ENCODE results near the gene GLRX5. TPM values are rescaled to one million over a fixed set of nuclear protein-coding genes. Genes with fewer than 3 reads are reported as not detected.

GLRX5 gene
- total RNA-seq, 2 experiments from 2014 or later: 52.8 to 54.6 TPM

- H3K4me3 Mint-ChIP-seq: no peak overlapping the region
- ChIA-PET POLR2A (interaction anchor here (0.6 kb wide), 1 partner anchor 1020 kb away, joined by 4 read pairs; no protein-coding TSS in a partner anchor), CTCF (interaction anchor here (0.7 to 1.0 kb wide), 2 partner anchors 13 to 18 kb away, joined by 3 read pairs; no protein-coding TSS in a partner anchor)
- DNase-seq: no peak
- H3K36me3 Mint-ChIP-seq (ENCODE audit: low read depth): peaks cover 13% of the 10 kb centered on the region
- H3K27me3 Mint-ChIP-seq (ENCODE audit: low read depth): no peaks in the 10 kb centered on the region
- no peak overlapping the region for H3K27ac Mint-ChIP-seq
- ATAC-seq: no peak
- H3K9me3 Mint-ChIP-seq (ENCODE audit: insufficient read depth): no peaks in the 10 kb centered on the region
- H3K4me1 Mint-ChIP-seq (ENCODE audit: low read depth): peaks cover 9% of the 10 kb centered on the region
Observed at GRCh38 chr14:95547272-95547625, 12.4 kb downstream of the GLRX5 start.

GRCh38 chr14:95547626-95548327 is 12.9 kb downstream of the GLRX5 start:
- H3K4me3 Mint-ChIP-seq: no peak overlapping the region
- DNase-seq (no peak), ATAC-seq (no peak)
- H3K9me3 Mint-ChIP-seq (ENCODE audit: insufficient read depth): no peaks in the 10 kb centered on the region
- peaks cover 13% of the 10 kb centered on the region for H3K36me3 Mint-ChIP-seq (ENCODE audit: low read depth)
- CTCF ChIA-PET: no interaction called here
- H3K27ac Mint-ChIP-seq: no peak overlapping the region
- peaks cover 9% of the 10 kb centered on the region for H3K4me1 Mint-ChIP-seq (ENCODE audit: low read depth)
- POLR2A ChIA-PET: interaction anchor here (0.6 kb wide), 1 partner anchor 1019 kb away, joined by 4 read pairs; no protein-coding TSS in a partner anchor
- no peaks in the 10 kb centered on the region for H3K27me3 Mint-ChIP-seq (ENCODE audit: low read depth)

- POLR2A ChIA-PET: no interaction called here
- peaks cover 13% of the 10 kb centered on the region for H3K36me3 Mint-ChIP-seq (ENCODE audit: low read depth)
- ATAC-seq (no peak), DNase-seq (no peak)
- CTCF ChIA-PET: no interaction called here
- H3K27me3 Mint-ChIP-seq (ENCODE audit: low read depth): no peaks in the 10 kb centered on the region
- no peaks in the 10 kb centered on the region for H3K9me3 Mint-ChIP-seq (ENCODE audit: insufficient read depth)
- H3K27ac Mint-ChIP-seq: no peak overlapping the region
- H3K4me1 Mint-ChIP-seq (ENCODE audit: low read depth): peaks cover 9% of the 10 kb centered on the region
- H3K4me3 Mint-ChIP-seq: no peak overlapping the region
Observed at GRCh38 chr14:95548328-95548929, 13.6 kb downstream of the GLRX5 start.

DNA sequence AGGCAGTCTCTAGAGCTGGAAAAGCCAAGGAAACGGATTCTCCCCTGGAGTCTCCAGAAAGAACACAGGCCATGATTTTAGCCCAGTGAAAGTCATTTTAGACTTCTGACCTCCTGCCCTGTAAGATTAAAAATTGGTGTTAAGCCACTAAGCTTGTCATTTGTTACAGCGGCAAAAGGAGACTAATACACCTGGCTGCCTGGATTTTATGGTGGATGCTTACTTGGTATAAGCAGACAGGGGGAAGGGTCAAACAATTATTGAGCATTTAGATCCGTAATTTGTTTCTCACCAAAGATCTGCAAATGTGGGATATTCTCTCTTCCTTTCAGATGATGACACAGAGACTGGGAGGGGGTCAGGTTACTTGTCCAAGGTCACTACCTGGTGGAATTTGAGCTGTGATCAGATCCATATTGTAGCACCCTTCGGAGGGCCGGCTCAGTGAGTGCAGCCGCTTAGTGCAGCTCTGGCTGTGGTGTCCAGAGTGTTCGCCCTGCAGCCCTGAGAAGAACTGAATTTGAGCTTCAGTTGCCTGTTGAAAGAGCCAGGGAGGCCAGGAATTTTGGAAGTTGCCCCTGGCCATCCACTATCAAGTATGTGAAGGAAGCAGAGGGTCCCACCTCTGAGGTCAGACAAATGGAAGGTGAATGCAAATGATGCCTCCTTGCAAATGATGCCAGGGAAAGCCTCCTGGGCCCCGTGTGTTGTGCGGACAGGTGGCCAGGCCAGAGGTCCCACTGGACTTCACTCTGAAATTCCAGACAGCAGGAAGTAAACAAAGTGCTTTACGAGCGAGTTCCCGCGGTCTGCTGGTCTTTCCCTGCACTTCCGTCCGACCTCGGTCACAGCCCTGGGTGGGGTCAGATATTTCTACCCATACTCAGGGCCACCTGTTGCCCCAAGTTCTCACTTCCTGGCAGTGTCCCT is 15.1 kb downstream of the GLRX5 start:
- POLR2A ChIA-PET: no interaction called here
- H3K36me3 Mint-ChIP-seq (ENCODE audit: low read depth): peaks cover 5% of the 10 kb centered on the region
- peaks cover 6% of the 10 kb centered on the region for H3K4me1 Mint-ChIP-seq (ENCODE audit: low read depth)
- H3K4me3 Mint-ChIP-seq: no peak overlapping the region
- no peaks in the 10 kb centered on the region for H3K9me3 Mint-ChIP-seq (ENCODE audit: insufficient read depth)
- H3K27ac Mint-ChIP-seq: no peak overlapping the region
- ATAC-seq (no peak), DNase-seq (no peak)
- CTCF ChIA-PET: no interaction called here
- no peaks in the 10 kb centered on the region for H3K27me3 Mint-ChIP-seq (ENCODE audit: low read depth)

DNA sequence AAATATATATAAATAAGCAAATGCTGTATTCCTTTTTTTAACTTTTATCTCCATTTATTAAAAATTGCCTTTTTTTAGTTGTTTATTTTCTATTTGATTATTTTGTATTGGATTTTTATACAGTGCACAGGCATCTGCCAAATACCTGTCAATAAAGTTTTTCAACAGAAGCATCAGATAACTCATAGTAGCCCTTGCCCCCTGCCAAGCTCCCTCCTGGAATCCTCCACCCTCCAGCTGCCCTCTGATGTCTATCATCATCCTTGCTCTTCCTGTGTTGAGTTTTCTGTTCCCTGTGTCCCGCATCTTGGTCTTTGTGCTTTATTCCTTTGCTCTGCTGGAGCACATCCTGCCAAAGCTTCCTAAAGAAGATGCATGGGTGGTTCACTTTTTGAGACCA is 16.6 kb downstream of the GLRX5 start:
- ChIA-PET CTCF (no interaction called here), POLR2A (no interaction called here)
- H3K36me3 Mint-ChIP-seq (ENCODE audit: low read depth): peaks cover 3% of the 10 kb centered on the region
- no peak overlapping the region for H3K4me3 Mint-ChIP-seq
- peaks cover 5% of the 10 kb centered on the region for H3K4me1 Mint-ChIP-seq (ENCODE audit: low read depth)
- DNase-seq: no peak
- no peak for ATAC-seq
- no peak overlapping the region for H3K27ac Mint-ChIP-seq
- H3K27me3 Mint-ChIP-seq (ENCODE audit: low read depth): no peaks in the 10 kb centered on the region
- H3K9me3 Mint-ChIP-seq (ENCODE audit: insufficient read depth): no peaks in the 10 kb centered on the region

- no peak overlapping the region for H3K4me3 Mint-ChIP-seq
- H3K27ac Mint-ChIP-seq: no peak overlapping the region
- ChIA-PET POLR2A (no interaction called here), CTCF (interaction anchor here (1.0 kb wide), 1 partner anchor 111 kb away, joined by 3 read pairs; no protein-coding TSS in a partner anchor)
- no peaks in the 10 kb centered on the region for H3K4me1 Mint-ChIP-seq (ENCODE audit: low read depth)
- no peak for DNase-seq
- no peaks in the 10 kb centered on the region for H3K27me3 Mint-ChIP-seq (ENCODE audit: low read depth)
- no peaks in the 10 kb centered on the region for H3K9me3 Mint-ChIP-seq (ENCODE audit: insufficient read depth)
- H3K36me3 Mint-ChIP-seq (ENCODE audit: low read depth): peaks cover 3% of the 10 kb centered on the region
- no peak for ATAC-seq
Observed at GRCh38 chr14:95553141-95553540, 18.3 kb downstream of the GLRX5 start.

DNA sequence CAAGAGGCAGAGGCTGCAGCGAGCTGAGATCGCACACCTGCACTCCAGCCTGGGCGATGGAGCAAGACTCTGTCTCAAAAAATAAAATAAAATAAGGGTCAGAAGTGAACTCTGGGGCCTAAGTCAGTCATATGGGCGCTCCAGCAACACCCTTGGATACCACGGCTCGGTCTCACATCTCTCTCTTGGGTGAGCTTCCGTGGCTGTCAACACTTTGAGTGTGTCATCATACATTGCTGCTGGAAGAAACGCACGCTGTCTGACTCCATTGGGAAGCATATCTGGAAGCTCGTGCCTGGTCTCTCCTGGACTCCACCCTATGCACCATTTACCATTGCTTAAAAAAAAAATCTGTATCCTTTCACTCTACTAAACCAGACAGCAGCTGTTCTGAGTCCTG is 20.2 kb downstream of the GLRX5 start:
- H3K4me1 Mint-ChIP-seq (ENCODE audit: low read depth): no peaks in the 10 kb centered on the region
- DNase-seq (no peak), ATAC-seq (no peak)
- CTCF ChIA-PET: no interaction called here
- H3K27me3 Mint-ChIP-seq (ENCODE audit: low read depth): no peaks in the 10 kb centered on the region
- H3K9me3 Mint-ChIP-seq (ENCODE audit: insufficient read depth): no peaks in the 10 kb centered on the region
- POLR2A ChIA-PET: interaction anchor here (0.6 kb wide), 2 partner anchors 8 to 11 kb away, joined by 3 to 5 read pairs; no protein-coding TSS in a partner anchor
- H3K36me3 Mint-ChIP-seq (ENCODE audit: low read depth): no peaks in the 10 kb centered on the region
- H3K27ac Mint-ChIP-seq: no peak overlapping the region
- no peak overlapping the region for H3K4me3 Mint-ChIP-seq

DNA sequence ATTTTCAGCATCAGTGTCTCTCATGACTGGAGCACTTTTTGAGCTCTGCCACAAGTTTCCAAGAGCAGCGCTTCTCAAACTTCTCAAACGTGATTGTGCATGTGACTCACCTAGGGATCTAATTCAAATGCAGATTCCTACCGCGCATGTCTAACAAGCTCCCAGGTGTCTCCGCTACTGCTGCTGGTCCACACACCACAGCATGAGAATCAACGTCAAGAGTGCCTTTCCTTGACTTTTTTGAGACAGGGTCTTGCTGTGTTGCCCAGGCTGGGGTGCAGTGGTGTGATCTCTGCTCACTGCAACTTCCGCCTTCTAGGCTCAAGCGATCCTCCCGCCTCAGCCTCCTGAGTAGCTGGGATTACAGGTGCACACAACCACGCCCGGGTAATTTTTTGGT is 22.4 kb downstream of the GLRX5 start:
- Mint-ChIP-seq H3K27me3 (ENCODE audit: low read depth) (peaks cover 2% of the 10 kb centered on the region), H3K4me1 (ENCODE audit: low read depth) (no peaks in the 10 kb centered on the region), H3K9me3 (ENCODE audit: insufficient read depth) (no peaks in the 10 kb centered on the region), H3K4me3 (no peak overlapping the region), H3K27ac (no peak overlapping the region), H3K36me3 (ENCODE audit: low read depth) (no peaks in the 10 kb centered on the region)
- DNase-seq: no peak
- no peak for ATAC-seq
- ChIA-PET POLR2A (no interaction called here), CTCF (interaction anchor here (1.0 to 1.4 kb wide), 3 partner anchors 105 to 217 kb away, joined by 4 read pairs; no protein-coding TSS in a partner anchor)

DNA sequence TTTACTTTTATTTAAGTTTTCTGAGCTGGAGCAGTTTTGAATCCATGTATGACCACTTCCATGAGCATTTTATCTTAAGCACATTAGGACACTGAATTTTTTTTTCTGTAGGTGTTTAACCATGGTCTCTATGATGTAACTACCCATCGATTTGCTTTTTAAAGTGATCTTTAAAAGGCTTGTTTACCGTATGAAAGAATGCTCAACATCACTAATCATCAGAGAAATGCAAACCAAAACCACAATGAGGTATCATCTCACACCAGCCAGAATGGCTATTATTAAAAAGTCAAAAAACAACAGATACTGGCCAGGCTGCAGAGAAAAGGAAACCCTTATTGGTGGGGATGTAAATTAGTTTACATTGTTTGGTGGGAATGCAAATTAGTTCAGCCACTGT is 23.0 kb downstream of the GLRX5 start:
- ChIA-PET CTCF (interaction anchor here (1.4 kb wide), 1 partner anchor 216 kb away, joined by 4 read pairs; no protein-coding TSS in a partner anchor), POLR2A (no interaction called here)
- Mint-ChIP-seq H3K27ac (no peak overlapping the region), H3K36me3 (ENCODE audit: low read depth) (no peaks in the 10 kb centered on the region), H3K27me3 (ENCODE audit: low read depth) (peaks cover 2% of the 10 kb centered on the region), H3K4me1 (ENCODE audit: low read depth) (no peaks in the 10 kb centered on the region), H3K9me3 (ENCODE audit: insufficient read depth) (no peaks in the 10 kb centered on the region), H3K4me3 (no peak overlapping the region)
- DNase-seq (no peak), ATAC-seq (no peak)

GRCh38 chr14:95559203-95559602 is 24.4 kb downstream of the GLRX5 start:
- CTCF ChIA-PET: interaction anchor here (1.0 to 2.3 kb wide), 5 partner anchors 12 to 435 kb away, joined by 3 to 14 read pairs (median 4); no protein-coding TSS in a partner anchor
- H3K9me3 Mint-ChIP-seq (ENCODE audit: insufficient read depth): no peaks in the 10 kb centered on the region

GRCh38 chr14:95561001-95561412 is 26.2 kb downstream of the GLRX5 start:
- ATAC-seq (peak; percentile 95), DNase-seq (peak; percentile 90)
- Mint-ChIP-seq H3K4me3 (no peak overlapping the region), H3K27me3 (ENCODE audit: low read depth) (peaks cover 2% of the 10 kb centered on the region), H3K9me3 (ENCODE audit: insufficient read depth) (no peaks in the 10 kb centered on the region), H3K27ac (no peak overlapping the region), H3K36me3 (ENCODE audit: low read depth) (no peaks in the 10 kb centered on the region), H3K4me1 (ENCODE audit: low read depth) (no peaks in the 10 kb centered on the region)
- POLR2A ChIA-PET: no interaction called here
- CTCF ChIA-PET: interaction anchor here (0.7 to 1.6 kb wide), 3 partner anchors 20 to 434 kb away, joined by 4 to 14 read pairs (median 6); no protein-coding TSS in a partner anchor

More at GRCh38 chr14:95559203-95559602, 24.4 kb downstream of the GLRX5 start:
- Mint-ChIP-seq H3K27ac (no peak overlapping the region), H3K4me3 (no peak overlapping the region), H3K27me3 (ENCODE audit: low read depth) (peaks cover 2% of the 10 kb centered on the region), H3K36me3 (ENCODE audit: low read depth) (no peaks in the 10 kb centered on the region), H3K4me1 (ENCODE audit: low read depth) (no peaks in the 10 kb centered on the region)
- no peak for ATAC-seq
- DNase-seq: no peak
- POLR2A ChIA-PET: no interaction called here

Data from activated CD8-positive, alpha-beta T cell treated with anti-CD3 and anti-CD28 coated beads, Interleukin-2, amount 10 ng/mL, durations not matched to agents 7 days and 5 days (primary cell).